GM12874 (cell line): Measurements from ENCODE around the gene GPR158.

Experiments used
- CTCF ChIP-seq: IDR thresholded peaks from 2 replicates; pipeline ENCODE4 v1.5.1; 2011; ENCODE audit warnings: low read depth, mild to moderate bottlenecking, control low read depth, low read length, moderate library complexity; ENCODE audit not compliant: insufficient read depth

GPR158 gene

GRCh38 chr10:25288181-25288580, 113.4 kb downstream of the GPR158 start:
- TF ChIP-seq CTCF, result no peak

- TF ChIP-seq CTCF, result no peak
These were observed 119.5 kb downstream of the GPR158 start for GRCh38 chr10:25294032-25294926.

- TF ChIP-seq CTCF, result no peak
These were observed 121.5 kb downstream of the GPR158 start for GRCh38 chr10:25296324-25296723.

GRCh38 chr10:25297466-25297865, 122.7 kb downstream of the GPR158 start:
- no peak for TF ChIP-seq CTCF

GRCh38 chr10:25300073-25300472, 125.3 kb downstream of the GPR158 start:
- TF ChIP-seq CTCF, result no peak

GRCh38 chr10:25304606-25305005, 129.8 kb downstream of the GPR158 start:
- no peak for TF ChIP-seq CTCF

GRCh38 chr10:25306386-25306785, 131.6 kb downstream of the GPR158 start:
- no peak for TF ChIP-seq CTCF
